Central memory CD8-positive, alpha-beta T cell (primary cell): ENCODE results near the gene ACTR2.
"Not testable (repeated sequence)": the region's sequence is repeated elsewhere in the genome, so short reads cannot be mapped to it uniquely, and the experiment has no call there.

Experiments
- ATAC-seq: fragments of 150-1000 bp; cut with Tn5 transposase; replicated peaks from 2 replicates; pipeline ENCODE4 v1.10.0; 2022; ENCODE audit warnings: mild to moderate bottlenecking, moderate FRiP score, moderate number of reproducible peaks; ENCODE audit not compliant: poor library complexity, severe bottlenecking; ENCODE audit errors: extremely low read depth
- DNase-seq, 2 donors: peaks; one replicate each; pipeline ENCODE4 v3.0.0; 2021; ENCODE audit warnings: low spot score in 2 of 2
- H3K27ac Mint-ChIP-seq: one replicate; pipeline ENCODE4 v1.8.0; 2022; ENCODE audit warnings: low read depth, mild to moderate bottlenecking, moderate library complexity, mixed read lengths
- H3K27me3 Mint-ChIP-seq: one replicate; pipeline ENCODE4 v1.8.0; 2022; ENCODE audit warnings: mixed read lengths
- H3K36me3 Mint-ChIP-seq: one replicate; pipeline ENCODE4 v1.8.0; 2022; ENCODE audit warnings: mild to moderate bottlenecking, moderate library complexity, mixed read lengths; ENCODE audit not compliant: insufficient read depth
- H3K4me1 Mint-ChIP-seq: one replicate; pipeline ENCODE4 v1.8.0; 2022; ENCODE audit warnings: mixed read lengths
- H3K4me3 Mint-ChIP-seq: one replicate; pipeline ENCODE4 v1.8.0; 2022; ENCODE audit warnings: mild to moderate bottlenecking, moderate library complexity, mixed read lengths
- H3K9me3 Mint-ChIP-seq: one replicate; pipeline ENCODE4 v1.8.0; 2022; ENCODE audit warnings: mixed read lengths

The ACTR2 gene

DNA sequence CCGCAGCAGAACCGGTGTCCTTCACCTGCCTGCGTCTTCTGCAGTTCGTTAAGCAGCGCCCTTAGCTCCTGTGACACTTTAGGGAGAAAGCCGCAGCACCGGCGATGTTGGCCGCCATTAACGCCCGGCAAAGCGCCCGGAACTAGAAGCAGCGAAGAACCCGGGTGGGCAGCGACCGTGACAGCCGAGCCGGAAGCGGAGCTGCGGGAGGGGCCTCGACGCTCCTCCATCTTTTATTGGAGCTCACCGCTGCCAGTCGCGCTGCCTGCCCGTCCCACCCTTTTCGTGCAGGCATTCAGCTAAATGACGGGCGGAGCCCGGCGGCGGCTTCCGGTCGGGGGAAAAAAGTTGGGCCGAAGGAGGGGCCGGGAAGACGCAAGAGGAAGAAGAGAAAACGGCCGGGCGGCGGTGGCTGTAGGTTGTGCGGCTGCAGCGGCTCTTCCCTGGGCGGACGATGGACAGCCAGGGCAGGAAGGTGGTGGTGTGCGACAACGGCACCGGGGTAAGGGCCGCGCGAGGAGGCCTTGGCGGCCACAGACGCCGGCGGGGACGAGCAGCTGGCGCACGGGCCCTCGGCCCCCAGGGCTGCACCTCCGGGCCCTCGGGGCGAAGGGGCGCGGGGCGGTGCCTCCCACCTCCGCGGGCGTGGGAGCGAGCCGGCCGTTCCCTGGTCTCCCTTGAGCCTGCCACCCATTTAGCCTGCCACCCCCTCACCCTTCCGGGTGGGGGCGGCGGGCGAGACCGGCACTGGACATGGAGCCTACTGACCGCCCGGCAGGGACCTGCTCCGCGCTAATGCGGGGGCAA lies at the start of gene ACTR2:
Gene ACTR2 (plus strand): TSS at position 376 of the 807 bp plus-strand sequence. CDS start 79 bp downstream, at position 455.
- H3K4me3 Mint-ChIP-seq = peak within 1 kb of the TSS; percentile 100
- H3K9me3 Mint-ChIP-seq = no peaks in the 10 kb centered on the region
- H3K27ac Mint-ChIP-seq = peak within 1 kb of the TSS; percentile 100
- DNase-seq (peak; percentile 83 to 88), ATAC-seq (peak; percentile 91)
- H3K36me3 Mint-ChIP-seq = peaks cover 27% of the 10 kb centered on the region
- H3K27me3 Mint-ChIP-seq = no peaks in the 10 kb centered on the region
- peaks cover 35% of the 10 kb centered on the region for H3K4me1 Mint-ChIP-seq

GRCh38 chr2:65182570-65182969 lies 45.1 kb upstream of the ACTR2 start:
- H3K27ac Mint-ChIP-seq = no peak overlapping the region

DNA sequence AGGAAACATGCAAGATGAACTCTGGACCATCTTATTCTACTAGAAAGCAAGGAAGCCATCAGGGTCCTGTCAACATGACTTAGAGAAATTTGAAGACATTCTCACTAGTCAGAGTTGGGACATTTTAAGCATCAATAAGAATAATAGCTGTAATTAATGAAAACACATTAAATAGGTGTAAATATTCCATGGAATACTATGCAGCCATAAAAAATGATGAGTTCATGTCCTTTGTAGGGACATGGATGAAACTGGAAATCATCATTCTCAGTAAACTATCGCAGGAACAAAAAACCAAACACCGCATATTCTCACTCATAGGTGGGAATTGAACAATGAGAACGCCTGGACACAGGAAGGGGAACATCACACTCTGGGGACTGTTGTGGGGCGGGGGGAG lies 44.2 kb upstream of the ACTR2 start:
- not testable (repeated sequence) for H3K27ac Mint-ChIP-seq, ATAC-seq, H3K4me1 Mint-ChIP-seq

More at GRCh38 chr2:65182570-65182969, 45.1 kb upstream of the ACTR2 start:
- Mint-ChIP-seq H3K4me3 (no peak overlapping the region), H3K36me3 (no peaks in the 10 kb centered on the region), H3K9me3 (no peaks in the 10 kb centered on the region), H3K4me1 (peaks cover 5% of the 10 kb centered on the region), H3K27me3 (peaks cover 35% of the 10 kb centered on the region)
- DNase-seq (no peak), ATAC-seq (no peak)

DNA sequence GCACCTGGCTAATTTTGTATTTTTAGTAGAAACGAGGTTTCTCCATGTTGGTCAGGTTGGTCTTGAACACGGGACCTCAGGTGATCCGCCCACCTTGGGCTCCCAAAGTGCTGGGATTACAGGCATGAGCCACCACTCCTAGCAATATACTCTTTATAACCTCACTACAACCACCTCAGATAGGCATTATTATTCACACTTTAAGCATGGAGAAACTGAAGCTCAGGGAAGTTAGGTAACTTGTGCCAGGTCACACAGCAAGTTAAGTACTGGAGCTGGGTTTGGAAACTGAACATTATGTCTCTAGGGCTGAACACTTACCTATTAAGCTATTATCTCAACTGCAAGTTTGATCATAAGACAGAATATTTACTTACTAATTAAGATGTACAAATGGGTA lies 42.6 kb upstream of the ACTR2 start:
- no peaks in the 10 kb centered on the region for H3K9me3 Mint-ChIP-seq
- H3K36me3 Mint-ChIP-seq = no peaks in the 10 kb centered on the region
- peaks cover 5% of the 10 kb centered on the region for H3K4me1 Mint-ChIP-seq
- H3K27me3 Mint-ChIP-seq = peaks cover 47% of the 10 kb centered on the region
- no peak for ATAC-seq
- DNase-seq = no peak
- no peak overlapping the region for H3K4me3 Mint-ChIP-seq
- H3K27ac Mint-ChIP-seq = no peak overlapping the region

More for the DNA sequence above, 44.2 kb upstream of the ACTR2 start:
- H3K36me3 Mint-ChIP-seq, H3K9me3 Mint-ChIP-seq, H3K4me3 Mint-ChIP-seq, DNase-seq: not testable (repeated sequence)
- peaks cover 35% of the 10 kb centered on the region for H3K27me3 Mint-ChIP-seq

DNA sequence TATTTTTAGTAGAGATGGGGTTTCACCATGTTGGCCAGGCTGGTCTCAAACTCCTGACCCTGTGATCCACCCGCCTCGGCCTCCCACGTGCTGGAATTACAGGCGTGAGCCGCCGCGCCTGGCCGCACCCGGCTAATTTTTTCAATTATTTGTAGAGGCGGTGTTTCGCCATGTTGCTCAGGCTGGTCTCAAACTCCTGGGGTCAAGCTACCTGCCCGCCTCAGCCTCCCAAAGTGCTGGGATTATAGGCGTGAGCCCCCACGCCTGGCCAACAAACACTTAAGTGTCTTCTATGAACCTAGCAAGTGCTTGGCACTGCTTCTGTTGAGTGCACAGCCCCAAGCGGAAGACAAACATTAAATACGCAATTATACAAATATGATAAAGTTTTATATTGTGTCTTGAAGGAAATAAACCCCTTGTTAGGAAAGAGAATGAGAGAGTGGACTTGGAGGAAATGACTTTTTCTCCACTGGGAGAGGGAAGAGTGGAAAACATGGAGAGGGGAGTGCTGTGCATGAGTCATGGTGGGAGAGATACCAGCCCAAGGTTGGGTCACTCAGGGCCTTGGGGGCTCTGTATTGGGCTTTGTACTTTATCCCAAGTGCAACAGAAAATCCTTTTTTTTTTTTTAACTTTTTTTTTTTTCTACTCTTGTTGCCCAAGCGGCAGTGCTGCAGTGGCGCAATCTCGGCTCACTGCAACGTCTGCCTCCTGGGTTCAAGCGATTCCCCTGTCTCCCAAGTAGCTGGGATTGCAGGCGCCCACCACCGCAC lies 41.4 kb upstream of the ACTR2 start:
- no peak overlapping the region for H3K27ac Mint-ChIP-seq
- ATAC-seq (no peak), DNase-seq (no peak)
- no peak overlapping the region for H3K4me3 Mint-ChIP-seq
- no peaks in the 10 kb centered on the region for H3K9me3 Mint-ChIP-seq
- H3K36me3 Mint-ChIP-seq = no peaks in the 10 kb centered on the region
- H3K27me3 Mint-ChIP-seq = peaks cover 38% of the 10 kb centered on the region
- peaks cover 5% of the 10 kb centered on the region for H3K4me1 Mint-ChIP-seq

DNA sequence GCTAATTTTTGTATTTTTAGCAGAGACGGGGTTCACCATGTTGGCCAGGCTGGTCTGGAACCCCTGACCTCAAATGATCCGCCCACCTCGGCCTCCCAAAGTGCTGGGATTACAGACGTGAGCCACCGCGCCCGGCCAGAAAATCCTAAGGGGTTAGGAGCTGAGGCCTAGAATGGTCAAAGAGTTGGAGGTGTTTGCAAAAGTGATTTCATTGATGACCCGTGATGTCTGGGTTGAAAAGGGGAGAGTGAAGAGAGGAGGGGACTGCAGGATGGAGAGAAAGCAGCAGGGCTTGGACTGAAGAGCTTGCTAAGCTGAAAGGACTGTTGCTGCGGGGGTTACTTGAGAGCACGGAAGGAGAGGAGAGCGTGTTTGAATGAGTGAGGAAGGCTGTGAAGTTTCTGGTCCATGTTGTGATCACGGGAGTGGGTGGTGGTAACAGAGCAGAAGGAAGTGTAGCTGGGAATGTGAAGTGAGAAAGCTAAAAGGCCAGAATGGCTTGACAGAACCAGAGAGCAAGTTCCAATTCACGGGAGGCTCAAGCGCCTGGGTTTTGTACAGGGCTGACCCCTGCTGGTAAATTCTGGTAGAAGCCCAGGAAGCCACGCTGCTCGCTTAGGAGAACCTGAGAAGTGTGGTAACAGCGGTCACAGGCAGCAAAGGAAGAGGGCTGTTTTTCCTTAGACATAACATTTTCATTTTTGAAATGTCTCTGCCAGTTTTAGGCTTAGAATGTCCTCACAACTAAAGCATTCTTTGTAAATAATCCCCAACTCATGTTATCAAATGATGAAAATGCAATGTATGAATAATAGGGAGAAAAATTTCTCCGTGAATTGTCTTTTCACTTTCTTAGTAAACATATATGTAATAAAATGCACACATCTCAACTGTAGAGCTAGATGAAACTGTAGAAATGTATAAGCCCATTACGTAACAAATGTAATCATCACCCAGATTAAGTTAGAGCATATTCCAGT lies 40.5 kb upstream of the ACTR2 start:
- DNase-seq = peak; percentile 34 to 41
- Mint-ChIP-seq H3K36me3 (no peaks in the 10 kb centered on the region), H3K27ac (no peak overlapping the region), H3K9me3 (no peaks in the 10 kb centered on the region), H3K27me3 (peaks cover 29% of the 10 kb centered on the region), H3K4me3 (no peak overlapping the region), H3K4me1 (peaks cover 5% of the 10 kb centered on the region)
- ATAC-seq = peak; percentile 79

DNA sequence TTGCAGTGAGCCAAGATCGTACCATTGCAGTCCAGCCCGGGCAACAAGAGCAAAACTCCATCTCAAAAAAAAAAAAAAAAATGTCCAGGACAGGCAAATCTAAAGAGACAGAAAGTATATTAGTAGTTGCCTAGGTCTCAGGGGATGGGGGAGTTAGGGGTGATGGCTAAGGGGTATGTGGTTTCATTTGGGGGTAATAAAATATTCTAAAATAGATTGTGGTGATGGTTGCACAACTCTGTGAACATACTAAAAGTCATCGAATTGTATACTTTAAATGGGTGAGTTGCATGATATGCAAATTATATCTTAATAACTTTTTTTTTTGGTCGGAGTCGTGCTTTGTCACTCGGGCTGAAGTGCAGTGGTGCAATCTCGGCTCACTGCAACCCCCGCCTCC lies 34.2 kb upstream of the ACTR2 start:
- peaks cover 39% of the 10 kb centered on the region for H3K27me3 Mint-ChIP-seq
- H3K4me3 Mint-ChIP-seq = no peak overlapping the region
- no peaks in the 10 kb centered on the region for H3K4me1 Mint-ChIP-seq
- H3K36me3 Mint-ChIP-seq = no peaks in the 10 kb centered on the region
- DNase-seq (no peak), ATAC-seq (no peak)
- no peak overlapping the region for H3K27ac Mint-ChIP-seq
- no peaks in the 10 kb centered on the region for H3K9me3 Mint-ChIP-seq

DNA sequence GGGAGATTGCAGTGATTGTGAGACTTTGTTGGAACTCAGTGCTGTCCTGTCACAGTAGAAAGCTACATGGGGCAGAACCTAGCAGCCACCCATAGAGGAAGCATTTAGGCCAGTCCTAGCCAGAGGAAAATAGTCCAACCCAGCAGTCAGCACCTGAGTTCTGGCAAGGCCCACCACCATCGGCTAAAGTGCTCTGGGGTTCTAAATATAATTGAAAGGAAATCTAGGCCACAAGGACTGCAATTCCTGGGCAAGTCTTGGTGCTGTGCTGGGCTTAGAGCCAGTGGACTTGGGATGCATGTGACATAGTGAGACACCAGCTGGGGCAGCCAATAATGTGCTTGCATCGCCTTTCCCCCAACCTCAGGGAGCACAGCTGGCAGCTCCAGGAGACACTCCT lies 28.9 kb upstream of the ACTR2 start:
- Mint-ChIP-seq H3K27me3 (peaks cover 18% of the 10 kb centered on the region), H3K27ac (no peak overlapping the region), H3K4me1 (no peaks in the 10 kb centered on the region), H3K4me3 (no peak overlapping the region), H3K36me3 (no peaks in the 10 kb centered on the region), H3K9me3 (no peaks in the 10 kb centered on the region)
- DNase-seq (no peak), ATAC-seq (no peak)

DNA sequence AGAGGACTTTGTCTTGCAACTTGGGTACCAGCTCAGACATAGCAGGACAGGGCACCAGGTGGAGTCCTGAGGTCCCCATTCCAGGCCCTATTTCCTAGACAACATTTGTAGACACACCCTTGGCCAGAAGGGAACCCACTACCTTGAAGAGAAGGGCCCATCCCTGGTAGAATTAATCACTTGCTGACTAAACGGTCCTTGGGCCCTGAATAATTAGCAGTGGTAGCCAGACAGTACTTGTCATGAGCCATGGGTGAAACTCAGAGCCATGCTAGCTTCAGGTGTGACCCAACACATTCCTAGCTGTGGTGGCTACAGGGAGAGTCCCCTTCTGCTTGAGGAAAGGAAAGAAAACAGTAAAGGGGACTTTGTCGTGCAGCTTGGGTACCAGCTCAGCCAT lies 28.5 kb upstream of the ACTR2 start:
- ATAC-seq (no peak), DNase-seq (no peak)
- Mint-ChIP-seq H3K27me3 (peaks cover 18% of the 10 kb centered on the region), H3K4me3 (no peak overlapping the region), H3K4me1 (no peaks in the 10 kb centered on the region), H3K9me3 (no peaks in the 10 kb centered on the region), H3K27ac (no peak overlapping the region), H3K36me3 (no peaks in the 10 kb centered on the region)

DNA sequence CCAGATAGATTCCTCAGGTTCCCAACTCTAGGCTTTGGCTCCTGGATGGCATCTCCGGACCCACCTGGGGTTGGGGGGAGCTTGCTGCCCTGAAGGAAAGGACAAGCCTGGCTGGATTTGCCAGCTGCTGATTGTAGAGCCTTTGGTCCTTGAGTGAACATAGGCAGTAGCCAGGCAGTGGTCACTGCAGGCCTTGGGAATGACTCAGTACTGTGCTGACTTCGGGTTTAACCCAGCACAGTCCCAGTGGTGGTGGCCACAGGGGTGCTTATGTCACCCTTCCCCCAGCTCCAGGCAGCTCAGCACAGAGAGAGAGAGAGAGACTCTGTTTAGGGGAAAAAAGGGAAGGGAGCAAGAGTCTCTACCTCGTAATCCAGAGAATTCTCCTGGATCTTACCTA lies 27.7 kb upstream of the ACTR2 start:
- Mint-ChIP-seq H3K4me1 (no peaks in the 10 kb centered on the region), H3K27me3 (peaks cover 15% of the 10 kb centered on the region), H3K27ac (no peak overlapping the region), H3K36me3 (no peaks in the 10 kb centered on the region), H3K4me3 (no peak overlapping the region), H3K9me3 (no peaks in the 10 kb centered on the region)
- DNase-seq (no peak), ATAC-seq (no peak)

DNA sequence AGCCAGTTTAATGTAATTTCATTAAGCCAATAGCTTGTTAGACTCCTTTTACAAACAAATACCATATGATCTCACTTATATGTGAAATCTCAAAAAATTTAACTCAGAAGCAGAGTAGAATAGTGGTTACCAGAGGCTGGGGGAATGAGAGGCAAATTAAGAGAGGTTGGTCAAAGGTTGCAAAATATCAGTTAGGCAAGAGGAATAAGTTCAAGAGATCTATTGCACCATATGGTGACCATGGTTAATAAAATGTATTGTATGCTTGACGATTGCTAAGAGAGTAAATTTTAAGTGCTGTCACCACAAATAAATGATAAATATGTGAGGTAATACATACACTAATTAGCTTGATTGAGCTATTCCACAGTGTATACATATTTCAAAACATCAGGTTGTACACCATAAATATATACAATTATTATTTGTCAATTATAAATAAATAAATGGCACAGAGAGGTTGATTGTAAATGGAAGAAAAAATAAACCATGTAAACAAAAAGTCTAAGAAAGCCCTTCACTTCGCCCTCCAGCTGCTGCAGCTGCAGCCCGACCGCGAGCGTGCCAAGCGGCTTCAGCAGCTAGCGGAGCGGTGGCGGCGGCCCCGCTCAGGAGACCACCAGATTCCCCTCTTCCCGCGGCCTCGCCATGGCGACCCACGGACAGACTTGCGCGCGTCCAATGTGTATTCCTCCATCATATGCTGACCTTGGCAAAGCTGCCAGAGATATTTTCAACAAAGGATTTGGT lies 23.0 kb upstream of the ACTR2 start:
- H3K27me3 Mint-ChIP-seq = peaks cover 6% of the 10 kb centered on the region
- no peaks in the 10 kb centered on the region for H3K36me3 Mint-ChIP-seq
- no peaks in the 10 kb centered on the region for H3K9me3 Mint-ChIP-seq
- H3K4me1 Mint-ChIP-seq = no peaks in the 10 kb centered on the region
- ATAC-seq = no peak
- DNase-seq = no peak
- no peak overlapping the region for H3K27ac Mint-ChIP-seq
- no peak overlapping the region for H3K4me3 Mint-ChIP-seq

DNA sequence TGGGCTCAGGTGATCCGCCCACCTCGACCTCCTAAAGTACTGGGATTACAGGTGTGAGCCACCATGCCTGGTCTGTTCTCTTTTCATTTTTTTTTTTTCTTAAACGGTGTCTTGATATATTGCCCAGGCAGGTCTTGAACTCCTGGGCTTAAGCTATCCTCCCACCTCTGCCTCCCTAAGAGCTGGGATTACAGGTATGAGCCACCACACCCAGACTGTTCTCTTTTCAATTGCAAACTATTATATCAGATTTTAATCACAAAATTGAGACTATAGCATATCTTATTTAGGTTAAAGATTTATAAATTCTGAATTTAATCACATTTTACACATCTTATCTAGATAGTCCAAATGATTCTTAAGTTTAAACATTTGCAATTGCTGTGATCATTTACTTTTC lies 15.5 kb upstream of the ACTR2 start:
- Mint-ChIP-seq H3K27me3 (no peaks in the 10 kb centered on the region), H3K4me3 (no peak overlapping the region), H3K4me1 (no peaks in the 10 kb centered on the region), H3K36me3 (no peaks in the 10 kb centered on the region), H3K9me3 (no peaks in the 10 kb centered on the region), H3K27ac (no peak overlapping the region)
- ATAC-seq (no peak), DNase-seq (no peak)
